Endothelial cell (in vitro differentiated cells): ENCODE measurements around the gene PAX4. TPM values are rescaled to one million over a fixed set of nuclear protein-coding genes. Genes with fewer than 3 reads are reported as not detected.
A peak's percentile ranks its signal among the peaks of the same experiment; 100 is the strongest.

ENCODE experiments used
- DNase-seq: peaks from one replicate; pipeline ENCODE4 v3.0.0; 2021; ENCODE audit warnings: low spot score
- H3K27ac Mint-ChIP-seq: one replicate; pipeline ENCODE4 v1.8.0; 2021; ENCODE audit warnings: mixed read lengths, inconsistent platforms; ENCODE audit not compliant: unreplicated experiment
- H3K27me3 Mint-ChIP-seq: one replicate; pipeline ENCODE4 v1.8.0; 2021; ENCODE audit warnings: mild to moderate bottlenecking, moderate library complexity, mixed read lengths, inconsistent platforms; ENCODE audit not compliant: unreplicated experiment
- H3K36me3 Mint-ChIP-seq: one replicate; pipeline ENCODE4 v1.8.0; 2021; ENCODE audit warnings: mild to moderate bottlenecking, low read depth, mixed read lengths, inconsistent platforms; ENCODE audit not compliant: unreplicated experiment
- H3K4me1 Mint-ChIP-seq: one replicate; pipeline ENCODE4 v1.8.0; 2021; ENCODE audit warnings: mild to moderate bottlenecking, mixed read lengths, inconsistent platforms; ENCODE audit not compliant: unreplicated experiment
- H3K4me3 Mint-ChIP-seq: one replicate; pipeline ENCODE4 v1.8.0; 2021; ENCODE audit warnings: mild to moderate bottlenecking, mixed read lengths, inconsistent platforms; ENCODE audit not compliant: unreplicated experiment
- H3K9me3 Mint-ChIP-seq: one replicate; pipeline ENCODE4 v1.8.0; 2021; ENCODE audit warnings: mixed read lengths, inconsistent platforms; ENCODE audit not compliant: unreplicated experiment
- total RNA-seq: library from RNA; stranded (reverse); fragmentation: NEBNext Ultra II Directional; extraction: Animal tissue kit (Norgen Biotek cat#: 25700); gene quantifications from one replicate; pipeline ENCODE4 v1.2.1, GENCODE V29; 2021; ENCODE audit not compliant: unreplicated experiment
- TF ChIP-seq, protein P1 (sequence below): fragments of 200-600 bp; sonication (generic); IDR thresholded peaks from one replicate; pipeline ENCODE4 v1.5.0; 2021; ENCODE audit warnings: antibody characterized with exemption; ENCODE audit not compliant: unreplicated experiment

Gene PAX4
- total RNA-seq, 1 donor from 2014 or later, result 0.33 TPM

DNA sequence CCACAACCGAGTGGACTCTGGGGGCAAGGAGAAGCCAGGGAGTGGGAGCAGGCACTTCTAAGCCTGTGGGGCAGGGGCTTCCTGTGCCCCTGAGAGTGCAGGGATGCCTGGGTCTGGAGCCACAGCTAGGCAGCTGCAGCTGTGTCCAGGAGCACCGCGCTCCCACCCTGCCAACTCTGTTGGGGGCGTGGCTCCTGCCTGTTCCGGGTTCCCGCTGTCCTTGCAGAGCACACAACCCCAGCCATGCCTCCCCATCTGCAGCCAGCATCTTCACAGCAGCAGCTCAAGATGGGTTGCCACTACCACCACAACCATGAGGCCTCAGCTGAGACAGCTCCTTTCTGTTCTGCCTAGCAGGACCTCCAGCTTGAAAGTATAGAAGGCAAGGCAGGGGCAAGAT, 8.6 kb downstream of the PAX4 start:
- H3K27ac Mint-ChIP-seq, result no peak overlapping the region
- H3K4me1 Mint-ChIP-seq, result no peaks in the 10 kb centered on the region
- no peak for DNase-seq
- peaks cover 7% of the 10 kb centered on the region for H3K36me3 Mint-ChIP-seq
- no peak overlapping the region for H3K4me3 Mint-ChIP-seq
- TF ChIP-seq, protein P1, sequence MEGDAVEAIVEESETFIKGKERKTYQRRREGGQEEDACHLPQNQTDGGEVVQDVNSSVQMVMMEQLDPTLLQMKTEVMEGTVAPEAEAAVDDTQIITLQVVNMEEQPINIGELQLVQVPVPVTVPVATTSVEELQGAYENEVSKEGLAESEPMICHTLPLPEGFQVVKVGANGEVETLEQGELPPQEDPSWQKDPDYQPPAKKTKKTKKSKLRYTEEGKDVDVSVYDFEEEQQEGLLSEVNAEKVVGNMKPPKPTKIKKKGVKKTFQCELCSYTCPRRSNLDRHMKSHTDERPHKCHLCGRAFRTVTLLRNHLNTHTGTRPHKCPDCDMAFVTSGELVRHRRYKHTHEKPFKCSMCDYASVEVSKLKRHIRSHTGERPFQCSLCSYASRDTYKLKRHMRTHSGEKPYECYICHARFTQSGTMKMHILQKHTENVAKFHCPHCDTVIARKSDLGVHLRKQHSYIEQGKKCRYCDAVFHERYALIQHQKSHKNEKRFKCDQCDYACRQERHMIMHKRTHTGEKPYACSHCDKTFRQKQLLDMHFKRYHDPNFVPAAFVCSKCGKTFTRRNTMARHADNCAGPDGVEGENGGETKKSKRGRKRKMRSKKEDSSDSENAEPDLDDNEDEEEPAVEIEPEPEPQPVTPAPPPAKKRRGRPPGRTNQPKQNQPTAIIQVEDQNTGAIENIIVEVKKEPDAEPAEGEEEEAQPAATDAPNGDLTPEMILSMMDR, result no peak
- peaks cover 9% of the 10 kb centered on the region for H3K27me3 Mint-ChIP-seq
- H3K9me3 Mint-ChIP-seq, result no peaks in the 10 kb centered on the region

DNA sequence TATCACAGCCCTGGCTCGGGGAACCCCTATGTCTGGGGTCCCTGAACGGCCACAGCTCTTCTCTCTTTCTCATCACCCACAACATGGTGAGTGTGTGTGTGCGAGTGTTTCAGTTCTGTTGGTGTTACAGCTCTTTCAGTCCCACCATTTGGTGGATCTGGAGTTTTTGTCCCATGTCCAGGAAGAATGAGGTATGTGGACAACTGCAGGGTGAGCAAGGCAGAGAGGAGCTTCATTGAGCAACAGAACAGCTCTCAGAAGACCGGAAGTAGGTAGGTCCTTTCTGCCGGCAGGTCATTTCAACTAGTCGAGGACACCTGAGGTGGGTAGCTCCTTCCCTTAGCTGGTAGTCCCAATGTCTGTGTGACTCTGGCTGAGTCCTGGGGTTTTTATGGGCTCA, 9.5 kb downstream of the PAX4 start:
- H3K4me3 Mint-ChIP-seq, result no peak overlapping the region
- H3K9me3 Mint-ChIP-seq, result no peaks in the 10 kb centered on the region
- H3K4me1 Mint-ChIP-seq, result no peaks in the 10 kb centered on the region
- TF ChIP-seq, protein P1, result no peak
- no peak overlapping the region for H3K27ac Mint-ChIP-seq
- H3K27me3 Mint-ChIP-seq, result peaks cover 9% of the 10 kb centered on the region
- DNase-seq, result no peak
- H3K36me3 Mint-ChIP-seq, result peaks cover 7% of the 10 kb centered on the region

GRCh38 chr7:127600885-127601284, 17.1 kb downstream of the PAX4 start:
- H3K9me3 Mint-ChIP-seq, result no peaks in the 10 kb centered on the region
- H3K4me3 Mint-ChIP-seq, result no peak overlapping the region
- no peak overlapping the region for H3K27ac Mint-ChIP-seq
- H3K36me3 Mint-ChIP-seq, result peaks cover 5% of the 10 kb centered on the region
- TF ChIP-seq, protein P1, result no peak
- peaks cover 3% of the 10 kb centered on the region for H3K27me3 Mint-ChIP-seq
- no peak for DNase-seq
- no peaks in the 10 kb centered on the region for H3K4me1 Mint-ChIP-seq

GRCh38 chr7:127598318-127598717, 19.6 kb downstream of the PAX4 start:
- DNase-seq, result peak; percentile 49
- no peaks in the 10 kb centered on the region for H3K9me3 Mint-ChIP-seq
- H3K4me3 Mint-ChIP-seq, result no peak overlapping the region
- peaks cover 6% of the 10 kb centered on the region for H3K27me3 Mint-ChIP-seq
- peaks cover 9% of the 10 kb centered on the region for H3K36me3 Mint-ChIP-seq
- TF ChIP-seq, protein P1, result peak; percentile 57
- H3K4me1 Mint-ChIP-seq, result no peaks in the 10 kb centered on the region
- H3K27ac Mint-ChIP-seq, result no peak overlapping the region

GRCh38 chr7:127595737-127596136, 22.2 kb downstream of the PAX4 start:
- H3K4me3 Mint-ChIP-seq, result no peak overlapping the region
- peaks cover 15% of the 10 kb centered on the region for H3K36me3 Mint-ChIP-seq
- peaks cover 6% of the 10 kb centered on the region for H3K27me3 Mint-ChIP-seq
- TF ChIP-seq, protein P1, result no peak
- peaks cover 5% of the 10 kb centered on the region for H3K4me1 Mint-ChIP-seq
- H3K9me3 Mint-ChIP-seq, result no peaks in the 10 kb centered on the region
- no peak overlapping the region for H3K27ac Mint-ChIP-seq
- DNase-seq, result no peak
